Hepatocyte (in vitro differentiated cells): Measurements from ENCODE around the gene TMEM242.

Source experiments
- EZH2 ChIP-seq: fragments of 200-600 bp; sonication (generic); IDR thresholded peaks from 2 replicates; pipeline ENCODE4 v1.6.1; 2016; ENCODE audit warnings: antibody characterized with exemption, mild to moderate bottlenecking, borderline replicate concordance
- TF ChIP-seq, protein P1 (sequence below): fragments of 200-600 bp; sonication (generic); IDR thresholded peaks from 2 replicates; pipeline ENCODE4 v1.5.1; 2016; ENCODE audit warnings: antibody characterized with exemption, mild to moderate bottlenecking; ENCODE audit not compliant: poor library complexity

DNA sequence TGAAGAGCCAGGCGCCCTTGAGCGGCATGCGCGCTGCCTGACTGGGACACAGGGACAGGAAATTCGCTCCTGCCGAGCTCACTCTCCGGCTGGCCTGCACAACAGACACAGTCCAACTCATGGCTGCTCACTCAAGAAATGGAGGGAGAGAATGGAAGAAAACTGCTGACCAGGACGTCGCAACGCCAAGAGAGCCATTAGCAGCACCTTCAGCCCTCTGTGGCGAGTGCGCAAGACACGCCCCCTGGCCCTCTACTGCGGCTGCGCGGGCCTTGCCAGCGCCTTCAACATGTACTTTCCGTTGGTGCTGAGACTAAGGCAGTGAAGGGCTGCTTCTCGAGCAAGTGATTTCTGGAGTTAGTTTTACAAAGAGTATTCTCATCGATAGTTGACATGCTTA lies 23.3 kb downstream of the TMEM242 start:
- TF ChIP-seq EZH2 = no peak
- TF ChIP-seq, protein P1, sequence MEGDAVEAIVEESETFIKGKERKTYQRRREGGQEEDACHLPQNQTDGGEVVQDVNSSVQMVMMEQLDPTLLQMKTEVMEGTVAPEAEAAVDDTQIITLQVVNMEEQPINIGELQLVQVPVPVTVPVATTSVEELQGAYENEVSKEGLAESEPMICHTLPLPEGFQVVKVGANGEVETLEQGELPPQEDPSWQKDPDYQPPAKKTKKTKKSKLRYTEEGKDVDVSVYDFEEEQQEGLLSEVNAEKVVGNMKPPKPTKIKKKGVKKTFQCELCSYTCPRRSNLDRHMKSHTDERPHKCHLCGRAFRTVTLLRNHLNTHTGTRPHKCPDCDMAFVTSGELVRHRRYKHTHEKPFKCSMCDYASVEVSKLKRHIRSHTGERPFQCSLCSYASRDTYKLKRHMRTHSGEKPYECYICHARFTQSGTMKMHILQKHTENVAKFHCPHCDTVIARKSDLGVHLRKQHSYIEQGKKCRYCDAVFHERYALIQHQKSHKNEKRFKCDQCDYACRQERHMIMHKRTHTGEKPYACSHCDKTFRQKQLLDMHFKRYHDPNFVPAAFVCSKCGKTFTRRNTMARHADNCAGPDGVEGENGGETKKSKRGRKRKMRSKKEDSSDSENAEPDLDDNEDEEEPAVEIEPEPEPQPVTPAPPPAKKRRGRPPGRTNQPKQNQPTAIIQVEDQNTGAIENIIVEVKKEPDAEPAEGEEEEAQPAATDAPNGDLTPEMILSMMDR = no peak
